Ovary (tissue), 9 donors: ENCODE results near the gene MINDY3. TPM values are rescaled to one million over a fixed set of nuclear protein-coding genes. Genes with fewer than 3 reads are reported as not detected.

Experiments used
- DNase-seq, 5 donors: peaks; one replicate each; pipeline ENCODE4 v3.0.0-alpha.2; 2019 to 2020
- H3K27ac ChIP-seq, 2 donors: fragments of 200-600 bp; one replicate each; pipeline versions ENCODE4 v1.5.1 to v1.8.0; 2019 to 2022
- H3K27me3 ChIP-seq: fragments of 200-600 bp; one replicate; pipeline ENCODE4 v1.8.0; 2022
- H3K36me3 ChIP-seq: fragments of 200-600 bp; sonication (generic); one replicate; pipeline ENCODE4 v1.5.1; 2019
- H3K4me1 ChIP-seq: one replicate; pipeline ENCODE4 v1.8.1; 2013; ENCODE audit warnings: mild to moderate bottlenecking, moderate library complexity; ENCODE audit not compliant: insufficient read depth
- H3K4me3 ChIP-seq: fragments of 200-600 bp; sonication (generic); one replicate; pipeline ENCODE4 v1.5.1; 2017
- H3K9me3 ChIP-seq, 2 donors: fragments of 200-600 bp in 1 of 2; sonication (generic) in 1 of 2; one replicate each; pipeline versions ENCODE4 v1.5.1 to v1.8.1; 2013 to 2019; ENCODE audit warnings: mild to moderate bottlenecking in 1 of 2, moderate library complexity in 1 of 2
- CTCF ChIP-seq, 3 donors: fragments of 450-650 bp in 2 of 3; fragments of 200-600 bp in 1 of 3; IDR thresholded peaks; one replicate each; pipeline versions ENCODE4 v1.5.1 to v1.8.0; 2016 to 2022; ENCODE audit warnings: antibody characterized with exemption in 3 of 3, mild to moderate bottlenecking in 1 of 3
- EP300 ChIP-seq: sonication (generic); formaldehyde crosslinking; IDR thresholded peaks from one replicate; pipeline ENCODE4 v1.6.1; 2017; ENCODE audit warnings: antibody characterized with exemption
- POLR2A ChIP-seq: fragments of 450-650 bp; IDR thresholded peaks from one replicate; pipeline ENCODE4 v1.6.1; 2017; ENCODE audit warnings: antibody characterized with exemption, mild to moderate bottlenecking, moderate library complexity
- WGBS, 3 donors: extraction: QIAGEN DNeasy Blood & Tissue Kit in 1 of 3; methylation state at CpG; one replicate each; pipeline versions ENCODE4 v1.1.5 to v1.1.7; 2013 to 2017; 5-methylcytosine and 5-hydroxymethylcytosine counted together
- intact Hi-C, 4 donors: fragments of 100-400 bp; cut with DNase I; formaldehyde crosslinking; loops; one replicate each; pipeline versions ENCODE4 v1.11.0 to v1.15.1; 2022 to 2023
- polyA plus RNA-seq, 2 donors: library from polyadenylated mRNA; stranded (reverse); fragments of 200-250 nt in 1 of 2; fragments of 350-450 nt in 1 of 2; fragmentation: Illumina TruSeq in 1 of 2; extraction: RNeasy Lipid Tissue Mini Kit (QIAGEN cat#74804) in 1 of 2; gene quantifications; one replicate each; pipeline ENCODE4 v1.2.3, GENCODE V29; 2013 to 2014
- total RNA-seq, 7 donors: library from RNA; depleted of rRNA in 2 of 7; stranded (reverse); fragments of >200 nt in 2 of 7; fragmentation: NEBNext Ultra II Directional in 3 of 7; extraction: Animal tissue kit (Norgen Biotek cat#: 25700) in 3 of 7; gene quantifications; one replicate each; pipeline versions ENCODE4 v1.1.0 to v1.2.4, GENCODE V29; 2016 to 2023
- donor health status: DM: no; HTN: no; CAD: no; lungs with moderate emphysema.
- donor health status: DM: no; HTN: no; CAD: no.
- donor health status: Bipolar disorder and iron deficiency.
- donor health status: DM: yes; HTN: yes; CAD: no.
- donor health status: DM: no; HTN: no; CAD: no.
- donor health status: DM: yes; HTN: yes; CAD: no.

The MINDY3 gene
- total and polyA plus RNA-seq, 9 donors = 15.7 to 43.3 (median 31.6) TPM

DNA sequence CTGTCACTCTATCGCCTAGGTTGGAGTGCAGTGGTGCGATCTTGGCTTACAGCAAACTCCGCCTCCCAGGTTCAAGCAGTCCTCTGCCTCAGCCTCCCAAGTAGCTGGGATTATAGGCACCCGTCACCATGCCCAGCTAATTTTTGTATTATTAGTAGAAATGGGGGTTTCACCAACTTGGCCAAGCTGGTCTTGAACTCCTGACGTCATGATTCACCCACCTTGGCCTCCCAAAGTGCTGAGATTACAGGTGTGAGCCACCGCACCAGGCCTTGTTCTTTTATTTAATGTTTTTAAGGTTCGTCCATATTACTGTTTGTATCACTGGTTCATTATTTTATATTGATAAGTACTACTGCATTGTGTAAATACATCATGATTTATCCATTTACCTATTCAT, 130.4 kb downstream of the MINDY3 start:
- intact Hi-C loops = loop anchor here in 2 of 4 donors (5.0 to 10.0 kb wide), 4 partner anchors 95 to 485 kb away; no protein-coding TSS in a partner anchor
- Histone ChIP-seq H3K27me3 (no peaks in the 10 kb centered on the region), H3K36me3 (no peaks in the 10 kb centered on the region), H3K27ac (no peak overlapping the region), H3K4me1 (peaks cover 6% of the 10 kb centered on the region), H3K4me3 (no peak overlapping the region), H3K9me3 (no peaks in the 10 kb centered on the region)
- WGBS, 3 donors = 90 to 94% (median 92%) methylated on average over 7 of the region's 7 CpGs
- no peak for TF ChIP-seq EP300
- TF ChIP-seq CTCF (IDR thresholded peaks at IDR 0.05) = no peak
- TF ChIP-seq POLR2A = no peak
- no peak for DNase-seq

Other genes with a start within 250 kb of the MINDY3 start
- 10 to 100 TPM in 3 of 7 donors, 1 to 10 TPM in 4; 4.2 to 32.5 (median 6.8) TPM for gene ITGA8, start 140.6 kb downstream of the MINDY3 start, total RNA-seq
- 10 to 100 TPM in 1 of 2 donors, 1 to 10 TPM in 1; 3.5 to 58.0 TPM for gene ITGA8, start 140.6 kb downstream of the MINDY3 start, polyA plus RNA-seq